Measurements from ENCODE around the gene IL20RA. TPM values are rescaled to one million over a fixed set of nuclear protein-coding genes. Genes with fewer than 3 reads are reported as not detected.

The IL20RA gene
- total and polyA plus RNA-seq, 2 of the 8 experiments (the other 6 are each of a cell fraction or from before 2014, with no cell fraction given), result 1.3 to 1.7 TPM

DNA sequence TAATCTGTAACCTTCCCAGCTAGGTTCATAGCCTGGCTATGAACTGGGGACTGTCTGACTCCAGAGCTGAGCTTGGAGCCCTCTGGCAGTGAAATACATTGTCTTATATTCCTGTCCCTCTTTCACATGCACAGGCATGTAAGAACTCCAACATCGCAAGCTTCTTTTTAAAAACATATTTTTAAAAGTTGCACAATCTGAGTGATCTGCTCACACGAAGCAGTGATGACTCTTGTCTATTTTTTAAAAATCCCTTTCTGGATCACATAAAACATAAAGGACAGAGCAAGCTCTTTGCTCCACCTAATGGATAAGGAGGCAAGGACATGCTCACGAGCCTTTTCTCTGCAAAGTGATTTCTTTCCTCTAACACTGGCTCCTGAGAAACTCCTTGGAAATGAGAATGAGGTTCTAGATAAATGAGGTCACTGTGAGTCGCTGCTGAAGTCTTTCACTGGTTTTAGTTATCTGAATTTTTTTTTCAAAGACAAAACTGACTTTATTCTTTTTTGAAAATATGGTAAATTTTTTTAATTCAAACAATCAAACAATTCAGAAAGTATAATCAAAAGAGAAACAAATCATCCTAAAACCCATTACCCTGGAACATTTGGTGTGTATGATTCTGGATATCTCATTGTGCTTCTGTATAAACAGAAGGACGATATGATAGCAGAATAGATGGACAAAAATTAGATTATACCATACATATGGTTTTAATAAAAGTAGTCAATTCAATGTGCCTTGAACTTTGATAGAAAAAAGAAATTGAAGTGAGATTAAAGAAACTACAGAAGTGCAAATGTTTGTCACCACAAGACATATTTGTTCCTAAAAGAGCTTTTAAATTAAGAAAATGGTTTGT is 30.8 kb downstream of the IL20RA start:
- H2BK15ac ChIP-seq (ENCODE audit: low read length), result no peak overlapping the region
- no peak for DNase-seq (ENCODE audit: low read depth in 1 of 2, low spot score in 2 of 2)
- no peak overlapping the region for H3K14ac ChIP-seq (ENCODE audit: insufficient read length)
- H3K27me3 ChIP-seq (replicated peaks in 1 of 4; ENCODE audit: control insufficient read depth in 3 of 4, extremely low read depth in 1 of 4, insufficient read depth in 3 of 4, low read length in 3 of 4), result no peaks in the 10 kb centered on the region
- H3K36me3 ChIP-seq (ENCODE audit: control insufficient read depth in 2 of 4, insufficient read depth in 4 of 4, low read length in 3 of 4), result no peaks in the 10 kb centered on the region
- H4K8ac ChIP-seq (ENCODE audit: extremely low read depth, insufficient read depth, low read length), result no peak overlapping the region
- H3K4me2 ChIP-seq (ENCODE audit: insufficient read depth in 1 of 2, low read depth in 2 of 2, low read length in 2 of 2), result no peak overlapping the region
- H3K79me1 ChIP-seq (ENCODE audit: low read depth, low read length), result no peaks in the 10 kb centered on the region
- H3K23me2 ChIP-seq (ENCODE audit: low read depth, low read length), result no peaks in the 10 kb centered on the region
- no peaks in the 10 kb centered on the region for H3K79me2 ChIP-seq (ENCODE audit: control insufficient read depth in 1 of 2, insufficient read depth in 2 of 2, low read length in 2 of 2)
- no peak overlapping the region for H2BK12ac ChIP-seq (ENCODE audit: low read depth, low read length)
- H2BK5ac ChIP-seq (ENCODE audit: low read depth, low read length), result no peak overlapping the region; the same call in 1 of the 2 replicates
- no peak overlapping the region for H4K5ac ChIP-seq (ENCODE audit: insufficient read length, low read depth, low read length)
- no peak overlapping the region for H3K4ac ChIP-seq (replicated peaks; ENCODE audit: insufficient read length, low read depth, low read length)
- H2BK20ac ChIP-seq (ENCODE audit: low read length), result no peak overlapping the region
- no peaks in the 10 kb centered on the region for H4K20me1 ChIP-seq (replicated peaks in 1 of 2; ENCODE audit: control insufficient read depth in 1 of 2, insufficient read depth in 2 of 2, low read length in 2 of 2)
- peaks cover 0 to 5% (median 0%) of the 10 kb centered on the region in 4 experiments; a peak in 1 of 7 replicates for H3K4me1 ChIP-seq (replicated peaks in 1 of 4; ENCODE audit: control insufficient read depth in 3 of 4, insufficient read depth in 4 of 4, low read length in 3 of 4)
- H3K9me3 ChIP-seq (ENCODE audit: insufficient read depth in 2 of 2, low read depth in 1 of 2, low read length in 1 of 2), result no peaks in the 10 kb centered on the region
- no peak overlapping the region for H2AK5ac ChIP-seq (ENCODE audit: low read depth, low read length)
- no peak overlapping the region for H3K18ac ChIP-seq (ENCODE audit: extremely low read depth, low read length)
- H3K27ac ChIP-seq (ENCODE audit: low read depth, low read length), result no peak overlapping the region
- TF ChIP-seq KDM5A (IDR thresholded peaks at IDR 0.05; ENCODE audit: low read length) (no peak), CEBPB (IDR thresholded peaks at IDR 0.05; ENCODE audit: low read depth, low read length) (peak; percentile 26; the same call in 1 of the 2 replicates), RAD21 (IDR thresholded peaks at IDR 0.05 in 1 of 2, conservative IDR thresholded peaks at IDR 0.05 in 1 of 2; ENCODE audit: low read depth in 2 of 2, low read length in 2 of 2) (peak; percentile 69 to 76)
- TF ChIP-seq, protein P1, sequence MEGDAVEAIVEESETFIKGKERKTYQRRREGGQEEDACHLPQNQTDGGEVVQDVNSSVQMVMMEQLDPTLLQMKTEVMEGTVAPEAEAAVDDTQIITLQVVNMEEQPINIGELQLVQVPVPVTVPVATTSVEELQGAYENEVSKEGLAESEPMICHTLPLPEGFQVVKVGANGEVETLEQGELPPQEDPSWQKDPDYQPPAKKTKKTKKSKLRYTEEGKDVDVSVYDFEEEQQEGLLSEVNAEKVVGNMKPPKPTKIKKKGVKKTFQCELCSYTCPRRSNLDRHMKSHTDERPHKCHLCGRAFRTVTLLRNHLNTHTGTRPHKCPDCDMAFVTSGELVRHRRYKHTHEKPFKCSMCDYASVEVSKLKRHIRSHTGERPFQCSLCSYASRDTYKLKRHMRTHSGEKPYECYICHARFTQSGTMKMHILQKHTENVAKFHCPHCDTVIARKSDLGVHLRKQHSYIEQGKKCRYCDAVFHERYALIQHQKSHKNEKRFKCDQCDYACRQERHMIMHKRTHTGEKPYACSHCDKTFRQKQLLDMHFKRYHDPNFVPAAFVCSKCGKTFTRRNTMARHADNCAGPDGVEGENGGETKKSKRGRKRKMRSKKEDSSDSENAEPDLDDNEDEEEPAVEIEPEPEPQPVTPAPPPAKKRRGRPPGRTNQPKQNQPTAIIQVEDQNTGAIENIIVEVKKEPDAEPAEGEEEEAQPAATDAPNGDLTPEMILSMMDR (IDR thresholded peaks at IDR 0.05; ENCODE audit: control extremely low read depth in 1 of 3, insufficient read depth in 1 of 3, low read depth in 1 of 3, low read length in 3 of 3), result peak in 2 of 3 experiments; percentile 63 to 66; a peak in 3 of 4 replicates
- no peak overlapping the region for H3K9ac ChIP-seq (replicated peaks in 1 of 4; ENCODE audit: extremely low read depth in 1 of 4, low read depth in 3 of 4, low read length in 3 of 4)
- POLR2A ChIA-PET (ENCODE audit: partially characterized antibody), result interaction anchor here (1.2 kb wide), 1 partner anchor 100 kb away, joined by 3 read pairs; no protein-coding TSS in a partner anchor
- H2AFZ ChIP-seq (ENCODE audit: low read length), result peak overlapping the region; percentile 19; the same call in 1 of the 2 replicates
- no peak overlapping the region for H4K91ac ChIP-seq (replicated peaks; ENCODE audit: insufficient read length, low read length)
- 51% methylated on average over 5 of the region's 5 CpGs; no CpG with 5 or more reads in 1 of the 2 experiments for WGBS, 2 experiments (ENCODE audit: extremely low coverage in 1 of 2, insufficient coverage in 1 of 2, insufficient read length in 1 of 2, insufficient replicate concordance in 2 of 2, low coverage in 1 of 2, low lambda C conversion rate in 2 of 2, missing lambda C conversion rate in 1 of 2)
- no peak overlapping the region for H2BK120ac ChIP-seq (replicated peaks; ENCODE audit: low read depth, low read length)
- CTCF ChIA-PET (ENCODE audit: partially characterized antibody), result interaction anchor here (0.6 to 9.2 kb wide), 32 partner anchors 9 to 652 kb away, joined by 3 to 69 read pairs (median 4); no protein-coding TSS in a partner anchor
- FAIRE-seq, result peak; percentile 88
- H3K4me3 ChIP-seq (ENCODE audit: extremely low read depth in 1 of 4, insufficient read depth in 2 of 4, low read depth in 3 of 4, low read length in 4 of 4), result no peak overlapping the region
- H3K23ac ChIP-seq (ENCODE audit: insufficient read length), result no peak overlapping the region
- H3K56ac ChIP-seq (replicated peaks; ENCODE audit: insufficient read length, low read depth, low read length), result no peak overlapping the region
